NK-92 (cell line): ENCODE results near the gene ALG5.

Experiments used
- DNase-seq: peaks from one replicate; lab custom pipeline; 2025; ENCODE audit not compliant: unreplicated experiment; lab: John Stamatoyannopoulos, UW

ALG5 gene

GRCh38 chr13:36979361-36980050 lies 19.6 kb downstream of the ALG5 start:
- no peak for DNase-seq

GRCh38 chr13:36975172-36975571 lies 24.0 kb downstream of the ALG5 start:
- DNase-seq, result no peak

GRCh38 chr13:36973621-36974295 lies 25.4 kb downstream of the ALG5 start:
- no peak for DNase-seq

- DNase-seq, result no peak
These were observed 26.1 kb downstream of the ALG5 start for GRCh38 chr13:36973009-36973408.

- DNase-seq, result no peak
These were observed 32.7 kb downstream of the ALG5 start for GRCh38 chr13:36966404-36966803.

- DNase-seq, result no peak
These were observed 33.4 kb downstream of the ALG5 start for GRCh38 chr13:36965767-36966166.

- DNase-seq, result no peak
These were observed 39.6 kb downstream of the ALG5 start for GRCh38 chr13:36959456-36960116.

- no peak for DNase-seq
These were observed 44.6 kb downstream of the ALG5 start for GRCh38 chr13:36954542-36954941.

- DNase-seq, result no peak
These were observed 48.2 kb downstream of the ALG5 start for GRCh38 chr13:36950920-36951319.

- DNase-seq, result no peak
These were observed 48.8 kb downstream of the ALG5 start for GRCh38 chr13:36950330-36950729.

GRCh38 chr13:36945078-36945477 lies 54.1 kb downstream of the ALG5 start:
- no peak for DNase-seq

GRCh38 chr13:36925603-36926002 lies 73.5 kb downstream of the ALG5 start:
- DNase-seq, result no peak

- DNase-seq, result no peak
These were observed 75.1 kb downstream of the ALG5 start for GRCh38 chr13:36924001-36924400.

- DNase-seq, result no peak
These were observed 77.4 kb downstream of the ALG5 start for GRCh38 chr13:36921631-36922301.

- DNase-seq, result no peak
These were observed 78.4 kb downstream of the ALG5 start for GRCh38 chr13:36920616-36921185.

GRCh38 chr13:36919833-36920615 lies 79.1 kb downstream of the ALG5 start, which contains the start of gene SMAD9:
Gene SMAD9 (minus strand): TSS chr13:36920238. CDS start chr13:36879689, 40,549 bp downstream.
- DNase-seq, result no peak

GRCh38 chr13:36919171-36919832 lies 79.8 kb downstream of the ALG5 start:
- DNase-seq, result no peak

GRCh38 chr13:36918246-36919131 lies 80.7 kb downstream of the ALG5 start:
- DNase-seq, result no peak

GRCh38 chr13:36917311-36917710 lies 81.8 kb downstream of the ALG5 start:
- no peak for DNase-seq
